A673 (cell line): ENCODE results near the gene OSGEP.

Experiments used
- EZH2 ChIP-seq: fragments of 200-600 bp; sonication (generic); IDR thresholded peaks from 2 replicates; pipeline ENCODE4 v1.6.1; 2017; ENCODE audit warnings: borderline replicate concordance, low read depth, mild to moderate bottlenecking, mixed read lengths, antibody characterized with exemption, low read length; ENCODE audit not compliant: poor library complexity, severe bottlenecking
- TF ChIP-seq, protein P1 (sequence below): fragments of 300-800, 200-600 bp; sonication (generic); conservative IDR thresholded peaks from 2 replicates; pipeline ENCODE4 v1.5.1; 2017; ENCODE audit warnings: low read depth, mild to moderate bottlenecking, antibody characterized with exemption, low read length, moderate library complexity, mixed read lengths

GRCh38 chr14:20400965-20401593 lies 53.5 kb downstream of the OSGEP start:
- TF ChIP-seq, protein P1, sequence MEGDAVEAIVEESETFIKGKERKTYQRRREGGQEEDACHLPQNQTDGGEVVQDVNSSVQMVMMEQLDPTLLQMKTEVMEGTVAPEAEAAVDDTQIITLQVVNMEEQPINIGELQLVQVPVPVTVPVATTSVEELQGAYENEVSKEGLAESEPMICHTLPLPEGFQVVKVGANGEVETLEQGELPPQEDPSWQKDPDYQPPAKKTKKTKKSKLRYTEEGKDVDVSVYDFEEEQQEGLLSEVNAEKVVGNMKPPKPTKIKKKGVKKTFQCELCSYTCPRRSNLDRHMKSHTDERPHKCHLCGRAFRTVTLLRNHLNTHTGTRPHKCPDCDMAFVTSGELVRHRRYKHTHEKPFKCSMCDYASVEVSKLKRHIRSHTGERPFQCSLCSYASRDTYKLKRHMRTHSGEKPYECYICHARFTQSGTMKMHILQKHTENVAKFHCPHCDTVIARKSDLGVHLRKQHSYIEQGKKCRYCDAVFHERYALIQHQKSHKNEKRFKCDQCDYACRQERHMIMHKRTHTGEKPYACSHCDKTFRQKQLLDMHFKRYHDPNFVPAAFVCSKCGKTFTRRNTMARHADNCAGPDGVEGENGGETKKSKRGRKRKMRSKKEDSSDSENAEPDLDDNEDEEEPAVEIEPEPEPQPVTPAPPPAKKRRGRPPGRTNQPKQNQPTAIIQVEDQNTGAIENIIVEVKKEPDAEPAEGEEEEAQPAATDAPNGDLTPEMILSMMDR = no peak
- TF ChIP-seq EZH2 = no peak
